GM11168 (cell line): ENCODE results near the gene ZNF688.
"Not testable (repeated sequence)": the region's sequence is repeated elsewhere in the genome, so short reads cannot be mapped to it uniquely, and the experiment has no call there.

Source experiments
- in situ Hi-C: fragments of 300-500 bp; cut with MboI; formaldehyde crosslinking; loops from one replicate; pipeline ENCODE4 v1.12.0; 2022; ENCODE audit warnings: low sequenced_read_pairs; ENCODE audit not compliant: unreplicated experiment

ZNF688 gene

DNA sequence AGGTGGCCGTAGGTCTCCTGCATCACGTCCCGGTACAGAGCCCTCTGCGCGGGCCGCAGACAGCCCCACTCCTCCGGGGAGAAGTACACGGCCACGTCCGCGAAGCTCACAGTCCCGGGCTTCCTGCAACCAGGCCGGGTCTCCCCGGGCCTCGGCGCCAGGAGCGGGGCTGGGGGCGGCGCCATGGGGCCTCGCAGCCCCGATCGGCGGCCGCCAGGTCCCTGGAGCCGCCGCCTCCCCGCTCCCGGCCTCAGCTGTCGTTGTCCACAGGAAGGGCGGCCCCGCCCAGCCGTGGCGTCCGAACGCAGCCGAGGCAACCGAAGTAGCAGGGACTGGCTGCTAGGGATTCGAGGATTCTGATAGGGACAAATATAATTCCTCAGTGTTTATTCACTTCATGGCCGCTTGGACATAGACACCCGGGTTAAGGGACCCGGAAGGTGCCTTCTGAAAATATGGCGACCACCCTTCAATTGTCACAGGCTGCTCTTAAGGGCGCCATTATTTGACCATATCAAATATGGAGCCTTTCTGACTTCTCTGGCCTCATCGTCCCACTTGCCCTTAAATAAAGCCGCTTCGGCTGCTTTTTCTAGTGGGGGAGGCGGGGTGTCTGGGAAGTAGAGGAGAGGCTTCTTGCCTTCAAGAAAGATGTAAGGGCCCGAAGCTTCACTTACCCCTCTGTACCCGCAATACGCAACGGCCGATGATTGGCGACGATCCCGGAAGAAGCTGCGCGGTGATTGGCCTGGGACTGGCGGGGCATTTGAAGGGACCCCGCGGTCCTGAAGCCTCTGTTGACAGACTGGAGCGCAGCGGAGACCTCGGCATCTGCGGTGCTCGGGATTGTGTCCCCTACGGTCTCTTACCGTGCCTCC lies at the start of gene ZNF688:
ZNF688 (minus strand) TSS at position 270 of the 878 bp plus-strand sequence; CDS start at position 185, 85 bp downstream.
- in situ Hi-C loops: no loop called here

DNA sequence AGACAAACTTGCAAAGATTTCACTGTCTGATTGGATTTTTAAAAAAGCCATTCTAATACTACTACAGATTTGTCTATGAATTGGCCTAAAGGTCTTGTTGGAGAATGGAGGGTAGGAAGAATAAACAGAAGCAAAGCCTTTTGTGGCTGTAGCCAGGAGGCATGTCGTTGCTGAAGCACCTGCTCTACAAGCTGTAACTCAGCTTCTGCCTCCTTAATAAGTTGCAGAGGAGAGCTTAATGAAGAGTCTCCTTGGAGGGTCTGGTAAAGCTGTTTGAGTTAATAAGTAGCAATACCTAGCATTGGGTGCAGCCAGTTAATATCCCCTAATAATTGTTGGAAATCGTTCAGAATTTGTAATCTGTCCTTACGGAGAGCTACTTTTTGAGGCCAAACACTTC lies 48.7 kb upstream of the ZNF688 start:
- in situ Hi-C loops: loop anchor here (10.0 kb wide), 1 partner anchor 185 kb away; the partner anchor contains the start of gene DCTPP1

DNA sequence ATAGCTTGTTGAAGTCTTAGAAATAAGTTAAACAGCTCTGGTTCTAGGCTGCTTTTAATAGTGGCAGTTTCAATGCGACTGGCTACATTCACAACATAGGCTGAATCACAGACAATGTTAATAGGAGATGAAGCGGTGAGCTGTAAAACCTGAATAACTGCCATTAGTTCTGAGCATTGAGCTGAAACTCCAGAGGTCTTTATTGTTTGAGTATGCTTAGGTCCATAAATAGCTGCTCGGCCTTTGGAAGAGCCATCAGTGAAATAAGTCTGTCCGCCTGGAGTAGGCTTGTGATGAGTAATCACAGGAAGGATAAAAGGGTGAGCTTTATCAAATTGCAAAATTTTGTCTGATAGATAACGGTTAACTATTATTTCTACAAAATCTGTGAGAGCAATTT lies 48.1 kb upstream of the ZNF688 start:
- in situ Hi-C loops: loop anchor here (10.0 kb wide), 1 partner anchor 185 kb away; the partner anchor contains the start of gene DCTPP1

GRCh38 chr16:30619202-30619601 lies 47.7 kb upstream of the ZNF688 start:
- in situ Hi-C loops: no loop called here

GRCh38 chr16:30615358-30616091 lies 44.0 kb upstream of the ZNF688 start:
- in situ Hi-C loops: no loop called here

- in situ Hi-C loops: no loop called here
Observed at GRCh38 chr16:30609926-30610839, 38.7 kb upstream of the ZNF688 start, which contains the start of gene ZNF689. TSS of gene ZNF689 (minus strand) at chr16:30610389. CDS start at chr16:30610041, 348 bp downstream.

GRCh38 chr16:30609002-30609925 lies 37.8 kb upstream of the ZNF688 start:
- in situ Hi-C loops: no loop called here

DNA sequence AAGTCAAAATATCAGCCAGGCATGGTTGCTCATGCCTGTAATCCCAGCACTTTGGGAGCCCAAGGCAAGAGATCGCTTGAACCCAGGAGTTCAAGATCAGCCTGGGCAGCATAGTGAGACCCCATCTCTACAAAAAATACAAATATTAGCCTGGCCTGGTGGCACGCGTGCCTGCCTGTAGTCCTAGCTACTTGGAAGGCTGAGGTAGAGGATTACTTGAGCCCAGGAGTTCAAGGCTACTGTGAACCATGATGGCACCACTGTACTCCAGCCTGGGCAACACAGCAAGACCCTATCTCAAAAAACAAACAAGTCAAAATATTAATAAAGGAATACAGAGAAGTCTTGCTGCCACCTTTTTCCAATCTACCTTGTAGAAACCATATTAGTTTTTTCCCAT lies 34.5 kb upstream of the ZNF688 start:
- in situ Hi-C loops: no loop called here

- in situ Hi-C loops: no loop called here
Observed at GRCh38 chr16:30605158-30605557, 33.6 kb upstream of the ZNF688 start.

DNA sequence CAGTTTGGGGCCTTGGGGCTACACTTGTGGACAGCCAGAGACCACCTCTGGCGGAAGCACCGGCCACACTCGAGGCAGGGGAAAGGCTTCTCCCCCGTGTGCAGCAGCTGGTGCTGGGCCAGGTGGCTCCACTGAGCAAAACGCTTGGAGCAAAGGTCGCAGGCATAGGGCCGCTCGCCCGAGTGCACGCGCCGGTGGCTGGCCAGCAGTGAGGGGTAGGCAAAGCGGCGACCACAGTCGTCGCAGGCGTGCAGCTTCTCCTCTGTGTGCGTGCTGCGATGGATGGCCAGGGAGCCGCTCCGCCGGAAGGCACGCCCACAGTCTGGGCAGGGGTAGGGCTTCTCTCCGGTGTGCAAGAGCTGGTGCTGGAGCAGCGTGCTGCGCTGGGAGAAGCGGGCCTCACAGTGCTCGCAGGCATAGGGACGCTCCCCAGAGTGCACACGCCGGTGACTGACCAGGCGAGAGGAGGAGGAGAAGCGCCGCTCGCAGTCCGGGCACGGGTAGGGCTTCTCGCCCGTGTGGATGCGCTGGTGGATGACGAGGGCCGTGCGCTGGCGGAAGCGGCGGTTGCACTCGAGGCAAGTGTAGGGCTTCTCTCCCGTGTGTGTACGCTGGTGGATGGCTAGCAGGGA lies 32.9 kb upstream of the ZNF688 start:
- in situ Hi-C loops: no loop called here

DNA sequence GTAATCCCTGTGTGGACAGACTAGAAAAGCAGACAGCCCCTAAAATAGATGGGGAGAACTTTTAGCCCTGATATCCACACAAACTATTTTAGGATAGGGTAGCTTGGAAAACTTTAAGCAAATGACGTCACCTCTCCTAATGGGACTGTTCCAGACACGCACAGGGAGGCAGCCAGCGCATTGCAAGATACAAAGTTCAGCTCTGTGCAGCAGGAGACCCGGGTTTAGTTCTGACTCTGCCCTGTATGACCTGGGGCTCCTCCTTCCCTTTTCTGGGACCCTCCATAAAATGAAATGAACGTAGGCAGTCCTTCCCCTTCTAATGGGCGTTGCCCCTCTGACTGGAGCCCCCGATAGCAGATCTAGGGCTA lies 32.4 kb upstream of the ZNF688 start:
- in situ Hi-C loops: no loop called here

- in situ Hi-C loops: no loop called here
Observed at GRCh38 chr16:30602616-30603277, 31.2 kb upstream of the ZNF688 start.

- in situ Hi-C loops: no loop called here
Observed at GRCh38 chr16:30601966-30602365, 30.5 kb upstream of the ZNF688 start.

DNA sequence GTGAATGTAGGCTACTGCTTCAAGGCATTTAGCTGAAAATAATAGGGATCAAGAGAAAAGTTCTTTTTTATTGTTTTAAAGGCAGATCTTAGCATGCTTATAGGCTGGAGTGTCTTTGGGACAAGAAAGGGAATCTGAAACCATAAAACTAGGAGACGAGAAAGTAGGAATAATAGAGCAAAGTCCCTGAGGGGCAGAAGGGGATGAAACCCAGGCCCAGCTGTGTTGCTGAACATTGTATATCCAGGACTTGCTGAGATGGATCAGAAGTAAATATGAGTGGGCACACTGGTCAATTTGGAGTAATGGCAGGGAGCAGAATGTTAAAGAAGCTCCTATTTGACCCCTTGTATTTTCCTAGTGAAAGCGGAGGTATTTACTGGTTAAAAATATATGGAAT lies 29.4 kb upstream of the ZNF688 start:
- in situ Hi-C loops: no loop called here

DNA sequence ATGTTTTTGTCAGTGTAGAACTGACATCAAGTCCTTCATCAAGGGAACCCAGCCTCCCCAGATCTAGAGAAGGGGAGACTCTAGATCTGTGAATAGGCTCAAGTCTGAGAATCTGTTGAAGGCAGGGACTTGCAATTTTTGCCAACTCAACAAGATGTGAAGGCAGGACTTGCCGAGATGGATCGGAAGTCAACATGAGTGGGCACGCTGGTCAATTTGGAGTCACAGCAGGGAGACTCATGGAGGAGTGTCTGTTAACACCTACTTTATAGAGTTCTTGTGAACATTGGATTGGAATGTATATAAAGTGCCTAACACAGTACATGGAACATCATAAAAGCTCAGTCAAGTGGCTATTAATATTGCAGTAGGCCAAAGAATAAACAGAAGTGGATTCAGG lies 28.7 kb upstream of the ZNF688 start:
- in situ Hi-C loops: no loop called here

DNA sequence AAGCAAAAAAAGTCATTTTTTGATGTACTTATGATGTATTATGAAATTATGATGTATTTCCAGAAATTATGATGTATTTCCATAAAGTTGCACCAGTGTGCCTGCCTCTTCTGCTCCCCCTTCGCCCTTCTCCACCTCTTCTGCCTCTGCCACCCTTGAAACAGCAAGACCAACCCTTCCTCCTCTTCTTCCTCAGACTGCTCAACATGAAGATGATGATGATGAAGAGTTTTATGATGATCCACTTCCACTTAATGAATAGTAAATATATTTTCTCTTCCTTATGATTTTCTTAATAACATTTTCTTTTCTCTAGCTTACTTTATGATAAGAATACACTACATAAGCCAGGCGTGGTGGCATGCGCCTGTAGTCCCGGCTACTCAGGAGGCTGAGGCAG lies 21.4 kb upstream of the ZNF688 start:
- in situ Hi-C loops: no loop called here

GRCh38 chr16:30590869-30591268 lies 19.4 kb upstream of the ZNF688 start:
- in situ Hi-C loops: not testable (repeated sequence)

- in situ Hi-C loops: not testable (repeated sequence)
Observed at GRCh38 chr16:30589582-30589981, 18.1 kb upstream of the ZNF688 start.
